Nephron (organoid): ENCODE data around the gene DCLRE1B.
A peak's percentile ranks its signal among the peaks of the same experiment; 100 is the strongest.

ENCODE experiments used
- H3K27ac Mint-ChIP-seq, 3 experiments: 2 replicates each; pipeline ENCODE4 v1.8.0; 2020; ENCODE audit warnings: mixed read lengths in 3 of 3, mild to moderate bottlenecking in 2 of 3, moderate library complexity in 1 of 3
- H3K27me3 Mint-ChIP-seq: 2 replicates; pipeline ENCODE4 v1.8.0; 2021; ENCODE audit warnings: low read depth, mild to moderate bottlenecking, moderate library complexity, mixed read lengths
- H3K36me3 Mint-ChIP-seq: 2 replicates; pipeline ENCODE4 v1.8.0; 2020; ENCODE audit warnings: low read depth, mixed read lengths
- H3K4me1 Mint-ChIP-seq: 2 replicates; pipeline ENCODE4 v1.8.0; 2020; ENCODE audit warnings: mixed read lengths
- H3K4me3 Mint-ChIP-seq, 3 experiments: 2 replicates each; pipeline ENCODE4 v1.8.0; 2020; ENCODE audit warnings: mild to moderate bottlenecking in 3 of 3, mixed read lengths in 3 of 3, moderate library complexity in 2 of 3
- H3K9me3 Mint-ChIP-seq: 2 replicates; pipeline ENCODE4 v1.8.0; 2020; ENCODE audit warnings: mixed read lengths
- CTCF ChIP-seq, 3 experiments: fragments of 200-600 bp; sonication (generic); IDR thresholded peaks; one replicate each; pipeline ENCODE4 v1.5.0; 2021; ENCODE audit warnings: antibody characterized with exemption in 3 of 3; ENCODE audit not compliant: unreplicated experiment in 3 of 3

DCLRE1B gene

GRCh38 chr1:113922957-113923356, 17.8 kb downstream of the DCLRE1B start:
- no peak for TF ChIP-seq CTCF (IDR thresholded peaks at IDR 0.05; ENCODE audit: unreplicated experiment in 3 of 3)
- Mint-ChIP-seq H3K36me3 (no peaks in the 10 kb centered on the region), H3K4me3 (no peak overlapping the region), H3K9me3 (no peaks in the 10 kb centered on the region), H3K4me1 (peaks cover 5% of the 10 kb centered on the region), H3K27me3 (peaks cover 17% of the 10 kb centered on the region), H3K27ac (no peak overlapping the region)

GRCh38 chr1:113924473-113924872, 19.3 kb downstream of the DCLRE1B start:
- Mint-ChIP-seq H3K9me3 (no peaks in the 10 kb centered on the region), H3K36me3 (no peaks in the 10 kb centered on the region), H3K4me1 (peaks cover 16% of the 10 kb centered on the region)

GRCh38 chr1:113928187-113928930, 23.2 kb downstream of the DCLRE1B start:
- Mint-ChIP-seq H3K4me1 (peaks cover 47% of the 10 kb centered on the region), H3K27ac (peak overlapping the region; percentile 90 to 98 (median 98)), H3K27me3 (peaks cover 14% of the 10 kb centered on the region), H3K36me3 (no peaks in the 10 kb centered on the region), H3K9me3 (no peaks in the 10 kb centered on the region), H3K4me3 (peak overlapping the region; percentile 94 to 97 (median 95))
- no peak for TF ChIP-seq CTCF (IDR thresholded peaks at IDR 0.05; ENCODE audit: unreplicated experiment in 3 of 3)

More at GRCh38 chr1:113924473-113924872, 19.3 kb downstream of the DCLRE1B start:
- H3K27me3 Mint-ChIP-seq = peaks cover 17% of the 10 kb centered on the region
- H3K27ac Mint-ChIP-seq = no peak overlapping the region
- no peak for TF ChIP-seq CTCF (IDR thresholded peaks at IDR 0.05; ENCODE audit: unreplicated experiment in 3 of 3)
- H3K4me3 Mint-ChIP-seq = no peak overlapping the region

- Mint-ChIP-seq H3K27me3 (peaks cover 9% of the 10 kb centered on the region), H3K9me3 (no peaks in the 10 kb centered on the region), H3K27ac (peak within 1 kb of the TSS; percentile 90 to 98 (median 98)), H3K4me3 (peak within 1 kb of the TSS; percentile 94 to 97 (median 95)), H3K4me1 (peaks cover 47% of the 10 kb centered on the region), H3K36me3 (no peaks in the 10 kb centered on the region)
- TF ChIP-seq CTCF (IDR thresholded peaks at IDR 0.05; ENCODE audit: unreplicated experiment in 3 of 3) = no peak
These were observed 24.0 kb downstream of the DCLRE1B start, which contains the start of gene HIPK1 for GRCh38 chr1:113928941-113929749. Gene HIPK1, plus strand, starts transcription at chr1:113929324.

GRCh38 chr1:113929750-113930498, 24.8 kb downstream of the DCLRE1B start:
- H3K9me3 Mint-ChIP-seq = no peaks in the 10 kb centered on the region
- H3K4me1 Mint-ChIP-seq = peaks cover 47% of the 10 kb centered on the region
- peak overlapping the region; percentile 91 to 97 (median 92) for H3K4me3 Mint-ChIP-seq
- peak in 1 of 3 experiments; percentile 33 for TF ChIP-seq CTCF (IDR thresholded peaks at IDR 0.05; ENCODE audit: unreplicated experiment in 3 of 3)
- H3K27me3 Mint-ChIP-seq = peaks cover 8% of the 10 kb centered on the region
- H3K27ac Mint-ChIP-seq = peak overlapping the region; percentile 86 to 90 (median 86)
- H3K36me3 Mint-ChIP-seq = no peaks in the 10 kb centered on the region
